ENCODE results near the gene MZB1.

- TF ChIP-seq CTCF (conservative IDR thresholded peaks at IDR 0.05): no peak
- no peak for TF ChIP-seq ZFX (IDR thresholded peaks at IDR 0.05)
These were observed 3.2 kb upstream of the MZB1 start for GRCh38 chr5:139392678-139393496.

Measured in C4-2B (cell line).